A549 (cell line): ENCODE results near the gene CHD1L.

Experiments used
- CBX2 ChIP-seq: fragments of 200-600 bp; sonication (generic); IDR thresholded peaks from 2 replicates; pipeline ENCODE4 v1.6.1; 2016; ENCODE audit warnings: low read depth, mild to moderate bottlenecking, borderline replicate concordance
- CTCF ChIP-seq: fragments of >200 bp; sonication (Bioruptor Twin); formaldehyde crosslinking; IDR thresholded peaks from 3 replicates; pipeline ENCODE4 v1.5.1; 2016
- EP300 ChIP-seq, 2 experiments: fragments of >200 bp; sonication (Bioruptor Twin); formaldehyde crosslinking; IDR thresholded peaks; 2 replicates in 1 of 2; 3 replicates in 1 of 2; pipeline ENCODE4 v1.6.1; 2016 to 2017
- ESRRA ChIP-seq: fragments of 150-350 bp; IDR thresholded peaks from 2 replicates; pipeline ENCODE4 v1.6.1; 2014; ENCODE audit warnings: mild to moderate bottlenecking, low read length, borderline replicate concordance
- HDAC2 ChIP-seq: fragments of 200-600 bp; sonication (generic); IDR thresholded peaks from 2 replicates; pipeline ENCODE4 v1.6.1; 2016
- KDM1A ChIP-seq: fragments of 200-600 bp; sonication (generic); IDR thresholded peaks from 2 replicates; pipeline ENCODE4 v1.6.1; 2016; ENCODE audit warnings: low read depth, mild to moderate bottlenecking
- MAX ChIP-seq: IDR thresholded peaks from 2 replicates; pipeline ENCODE4 v1.6.1; 2012
- PHF8 ChIP-seq: fragments of 200-600 bp; sonication (generic); IDR thresholded peaks from 2 replicates; pipeline ENCODE4 v1.6.1; 2016; ENCODE audit warnings: low read depth, mild to moderate bottlenecking, antibody characterized with exemption, moderate library complexity, borderline replicate concordance
- POLR2A ChIP-seq: IDR thresholded peaks from 2 replicates; pipeline ENCODE4 v1.6.1; 2012; ENCODE audit warnings: mild to moderate bottlenecking, low read length
- RAD21 ChIP-seq, 2 experiments: fragments of >200 bp in 1 of 2; sonication (Bioruptor Twin) in 1 of 2; formaldehyde crosslinking in 1 of 2; IDR thresholded peaks in 1 of 2; conservative IDR thresholded peaks in 1 of 2; 2 replicates in 1 of 2; 3 replicates in 1 of 2; pipeline ENCODE4 v1.6.1; 2012 to 2018; ENCODE audit warnings: inconsistent platforms in 1 of 2

GRCh38 chr1:147287133-147287865 lies 44.8 kb downstream of the CHD1L start:
- TF ChIP-seq POLR2A (no peak), CBX2 (no peak), ESRRA (no peak), HDAC2 (no peak), CTCF (no peak), MAX (no peak), EP300 (IDR thresholded peaks at IDR 0.05) (no peak), PHF8 (no peak), KDM1A (no peak), RAD21 (conservative IDR thresholded peaks at IDR 0.05 in 1 of 2, IDR thresholded peaks at IDR 0.05 in 1 of 2) (no peak)
